ENCODE measurements around the gene HMG20A.

DNA sequence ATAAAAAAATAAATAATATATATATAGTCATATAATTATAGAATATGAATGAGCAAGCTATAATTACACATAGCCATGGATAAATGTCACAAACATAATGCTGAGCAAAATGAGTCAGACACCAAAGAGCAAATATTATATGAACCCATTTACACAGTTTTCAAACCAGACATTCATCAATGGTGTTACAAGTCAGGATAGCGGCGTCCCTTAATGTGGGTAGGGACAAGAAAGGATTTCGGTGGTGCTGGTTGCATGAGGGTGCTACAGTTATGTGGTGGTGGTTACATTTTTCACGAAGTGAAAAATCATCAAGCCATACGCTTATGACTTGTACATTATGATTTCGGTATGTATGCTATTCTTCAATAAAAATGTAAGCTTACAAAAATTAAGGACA, 100.5 kb downstream of the HMG20A start:
- TF ChIP-seq, protein P1, sequence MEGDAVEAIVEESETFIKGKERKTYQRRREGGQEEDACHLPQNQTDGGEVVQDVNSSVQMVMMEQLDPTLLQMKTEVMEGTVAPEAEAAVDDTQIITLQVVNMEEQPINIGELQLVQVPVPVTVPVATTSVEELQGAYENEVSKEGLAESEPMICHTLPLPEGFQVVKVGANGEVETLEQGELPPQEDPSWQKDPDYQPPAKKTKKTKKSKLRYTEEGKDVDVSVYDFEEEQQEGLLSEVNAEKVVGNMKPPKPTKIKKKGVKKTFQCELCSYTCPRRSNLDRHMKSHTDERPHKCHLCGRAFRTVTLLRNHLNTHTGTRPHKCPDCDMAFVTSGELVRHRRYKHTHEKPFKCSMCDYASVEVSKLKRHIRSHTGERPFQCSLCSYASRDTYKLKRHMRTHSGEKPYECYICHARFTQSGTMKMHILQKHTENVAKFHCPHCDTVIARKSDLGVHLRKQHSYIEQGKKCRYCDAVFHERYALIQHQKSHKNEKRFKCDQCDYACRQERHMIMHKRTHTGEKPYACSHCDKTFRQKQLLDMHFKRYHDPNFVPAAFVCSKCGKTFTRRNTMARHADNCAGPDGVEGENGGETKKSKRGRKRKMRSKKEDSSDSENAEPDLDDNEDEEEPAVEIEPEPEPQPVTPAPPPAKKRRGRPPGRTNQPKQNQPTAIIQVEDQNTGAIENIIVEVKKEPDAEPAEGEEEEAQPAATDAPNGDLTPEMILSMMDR (IDR thresholded peaks at IDR 0.05) = no peak
- TF ChIP-seq POLR2AphosphoS5 (IDR thresholded peaks at IDR 0.05) = no peak
